GM21360 (cell line): Measurements from ENCODE around the gene FOXL2.

Source experiments
- ATAC-seq: cut with Tn5 transposase; IDR thresholded peaks from one replicate; pipeline ENCODE4 v1.9.1; 2021; ENCODE audit warnings: mild to moderate bottlenecking, moderate library complexity; ENCODE audit not compliant: unreplicated experiment

Gene FOXL2

DNA sequence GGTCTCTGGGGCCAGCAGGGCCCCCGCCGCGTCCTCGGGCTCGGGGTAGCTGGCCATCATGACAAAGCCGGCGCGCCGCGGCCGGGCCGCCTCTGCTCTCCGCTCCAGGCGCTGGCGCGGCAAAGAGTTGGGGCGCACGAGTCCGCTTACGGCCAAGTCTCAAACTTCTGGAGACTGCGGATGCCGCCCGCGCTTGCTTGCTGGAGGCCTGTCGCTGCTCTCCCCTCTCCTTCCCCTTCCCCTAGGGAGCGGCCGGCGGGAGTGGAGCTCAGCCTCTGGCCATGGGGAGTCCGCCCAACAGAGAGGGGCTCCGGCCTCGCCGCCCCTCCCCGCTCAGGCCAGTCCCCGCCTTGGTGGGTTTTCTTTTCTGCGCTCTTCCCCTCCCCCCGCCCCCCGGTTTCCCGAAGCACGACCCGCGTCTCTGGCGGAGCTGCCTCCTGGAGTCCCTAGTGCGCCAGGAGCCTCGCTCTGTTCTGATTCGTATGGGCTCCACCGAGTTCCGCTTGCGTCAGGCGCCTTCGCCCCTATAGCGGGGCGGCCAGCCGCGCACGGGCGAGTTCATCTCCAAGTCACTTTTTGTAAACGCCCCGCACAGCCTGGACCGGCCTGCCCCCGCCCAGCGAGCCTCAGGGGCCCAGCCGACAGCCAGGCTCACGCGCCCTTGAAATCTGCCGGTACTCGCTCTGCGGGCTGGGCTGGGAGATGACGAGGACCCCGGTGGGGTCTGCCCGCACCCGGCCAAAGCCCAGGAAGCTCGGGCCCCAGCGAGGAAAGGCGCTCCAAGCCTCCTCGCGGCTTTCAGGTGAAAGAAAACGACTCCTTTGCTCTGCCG is at the start of gene FOXL2, which contains the start of gene FOXL2NB:
TSS of gene FOXL2 (minus strand) at position 475 of the 832 bp plus-strand sequence. CDS start at position 60, 415 bp downstream.
TSS of gene FOXL2NB (plus strand) at position 555 of the 832 bp plus-strand sequence. CDS start at position 703, 148 bp downstream.
- no peak for ATAC-seq

DNA sequence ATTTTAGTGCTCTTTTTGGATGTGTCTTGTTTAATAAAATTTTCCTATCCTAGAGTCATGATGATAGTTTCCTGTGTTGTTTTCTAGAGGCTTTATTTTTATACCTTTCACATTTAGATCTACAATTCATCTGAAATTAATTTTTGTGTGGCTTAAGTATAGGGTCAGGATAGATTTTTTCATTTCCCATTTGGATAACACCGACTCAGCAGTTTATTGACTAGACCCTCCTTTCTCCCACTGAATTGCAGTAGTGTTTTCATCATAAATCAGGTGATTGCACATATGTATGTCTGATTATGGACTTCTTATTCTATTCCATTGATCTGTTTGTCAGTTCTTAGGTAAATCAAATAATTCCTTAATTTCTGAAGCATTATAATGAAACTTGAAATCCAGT is 48.8 kb upstream of the FOXL2 start:
- ATAC-seq, result no peak

DNA sequence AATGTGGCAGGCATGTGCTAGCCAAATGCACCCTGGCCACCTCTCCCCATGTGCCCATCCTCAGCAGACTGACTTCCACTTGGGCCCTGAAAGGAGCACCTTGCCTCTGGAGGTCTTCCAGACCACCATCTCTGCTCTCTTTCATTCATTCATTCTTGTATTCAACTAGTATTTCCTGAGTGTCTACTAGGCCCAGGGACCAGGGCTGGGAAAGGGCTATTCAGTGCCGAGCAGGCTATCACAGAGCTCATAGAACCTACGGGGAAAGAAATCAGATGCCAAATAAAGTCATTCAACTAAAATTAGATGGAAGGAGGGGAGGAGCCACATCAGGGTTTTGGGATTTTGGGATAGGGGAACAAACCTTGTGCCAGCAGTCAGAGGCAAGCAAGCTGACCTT is 40.2 kb upstream of the FOXL2 start:
- ATAC-seq, result no peak

GRCh38 chr3:138985932-138986331 is 39.0 kb upstream of the FOXL2 start:
- ATAC-seq, result no peak

- no peak for ATAC-seq
Observed at GRCh38 chr3:138984816-138985215, 37.9 kb upstream of the FOXL2 start.

DNA sequence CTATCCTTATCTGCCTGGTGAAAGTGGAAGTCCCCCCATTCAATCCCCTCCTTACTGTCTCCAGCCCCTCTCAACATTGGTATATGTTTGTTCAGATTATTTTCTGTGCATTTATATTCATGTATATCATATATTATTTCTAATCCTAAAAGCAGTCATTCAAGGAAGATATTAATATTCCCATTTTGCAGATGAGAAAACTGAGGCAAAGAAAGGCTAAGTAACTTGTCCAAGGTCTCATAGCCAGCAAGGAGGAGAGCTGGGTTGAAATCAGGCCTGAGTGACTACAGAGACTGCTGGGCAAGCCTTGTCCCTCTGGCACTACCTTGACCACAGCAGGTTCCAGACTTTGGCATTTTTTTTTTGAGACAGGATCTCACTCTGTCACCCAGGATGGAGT is 29.1 kb upstream of the FOXL2 start:
- no peak for ATAC-seq

DNA sequence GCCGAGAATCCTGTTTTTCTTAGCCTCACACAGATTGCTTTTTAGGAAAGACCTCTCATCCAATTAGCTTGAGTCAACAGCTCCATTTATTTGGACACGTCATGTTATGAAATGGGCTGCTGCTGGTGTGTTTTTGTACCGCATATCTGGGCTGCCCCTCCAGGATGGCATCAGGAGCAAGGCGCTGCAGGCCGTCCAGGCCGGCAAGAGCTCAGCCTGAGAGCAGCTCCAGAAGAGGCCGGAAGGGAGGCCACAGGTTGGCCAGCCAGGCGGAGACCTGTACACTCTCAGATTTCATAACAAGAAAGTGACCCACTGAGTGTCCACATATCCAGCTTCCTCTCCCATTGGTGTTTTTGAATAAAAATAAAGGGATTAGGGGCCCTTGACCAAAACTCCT is 28.4 kb upstream of the FOXL2 start:
- no peak for ATAC-seq

DNA sequence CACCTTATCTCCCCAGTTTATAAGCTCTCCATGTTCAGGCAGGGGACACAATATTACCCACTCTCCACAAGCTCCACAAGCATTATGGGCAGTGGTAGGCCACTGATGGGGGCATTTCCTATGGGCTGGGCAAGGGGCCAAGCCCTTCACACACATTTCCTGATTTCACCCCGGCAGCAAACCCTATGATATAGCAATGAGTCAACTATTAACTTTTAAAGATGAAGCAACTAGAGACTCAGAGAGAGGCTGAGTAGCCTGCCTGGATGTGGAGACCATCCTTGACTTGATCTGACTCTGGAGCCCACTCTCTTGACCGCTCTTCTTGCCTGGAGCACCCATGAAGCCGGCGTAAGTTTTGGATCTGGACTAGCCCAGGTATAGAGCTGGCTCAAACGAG is 27.5 kb upstream of the FOXL2 start:
- no peak for ATAC-seq

- ATAC-seq, result no peak
Observed at GRCh38 chr3:138972941-138973340, 26.0 kb upstream of the FOXL2 start.

DNA sequence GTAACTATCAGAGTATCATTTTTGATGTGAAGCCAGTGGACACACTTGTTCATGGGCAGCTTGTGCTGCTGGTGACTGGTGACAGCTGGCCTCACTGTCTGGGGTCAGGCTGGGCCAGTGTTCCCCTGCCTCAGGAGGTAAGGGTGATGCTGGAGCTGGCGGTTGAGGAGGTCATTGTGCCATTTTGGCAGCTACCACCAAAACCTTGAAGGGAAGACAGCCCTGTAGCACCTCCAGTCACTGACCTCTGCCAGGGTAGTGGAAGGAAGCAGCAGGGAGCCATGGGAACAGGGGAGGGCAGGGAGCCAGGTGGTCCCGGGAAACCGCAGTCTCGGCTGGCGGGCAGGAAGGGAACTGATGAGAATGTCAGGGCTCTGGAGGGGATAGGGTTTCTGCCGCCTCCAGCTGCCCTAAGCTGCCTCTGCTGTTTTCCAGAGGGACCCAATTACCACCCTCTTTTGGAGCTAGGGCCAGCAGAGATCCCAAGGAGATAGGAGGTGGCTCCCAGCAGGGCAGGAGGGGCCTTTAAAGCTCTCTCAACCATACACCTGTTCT is 24.9 kb upstream of the FOXL2 start:
- no peak for ATAC-seq

DNA sequence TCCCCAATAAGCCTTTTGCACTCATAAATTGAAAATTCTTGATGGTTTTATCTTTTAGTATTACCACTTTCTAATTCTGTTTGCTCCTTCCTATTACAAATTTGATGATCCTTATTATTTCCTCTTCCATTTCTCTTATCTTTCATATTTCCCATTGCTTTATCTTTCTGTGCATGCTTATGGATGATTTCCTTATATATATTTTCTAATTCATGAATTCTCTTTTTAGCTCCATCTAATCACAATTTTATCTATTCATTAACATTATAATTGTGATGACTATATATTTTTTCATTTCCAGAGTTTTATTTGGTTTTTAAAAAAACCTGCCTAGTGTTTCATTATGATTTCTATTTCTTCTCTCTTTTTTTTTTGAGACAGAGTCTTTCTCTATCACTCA is 18.0 kb upstream of the FOXL2 start:
- no peak for ATAC-seq

- no peak for ATAC-seq
Observed at GRCh38 chr3:138964264-138964663, 17.3 kb upstream of the FOXL2 start.

DNA sequence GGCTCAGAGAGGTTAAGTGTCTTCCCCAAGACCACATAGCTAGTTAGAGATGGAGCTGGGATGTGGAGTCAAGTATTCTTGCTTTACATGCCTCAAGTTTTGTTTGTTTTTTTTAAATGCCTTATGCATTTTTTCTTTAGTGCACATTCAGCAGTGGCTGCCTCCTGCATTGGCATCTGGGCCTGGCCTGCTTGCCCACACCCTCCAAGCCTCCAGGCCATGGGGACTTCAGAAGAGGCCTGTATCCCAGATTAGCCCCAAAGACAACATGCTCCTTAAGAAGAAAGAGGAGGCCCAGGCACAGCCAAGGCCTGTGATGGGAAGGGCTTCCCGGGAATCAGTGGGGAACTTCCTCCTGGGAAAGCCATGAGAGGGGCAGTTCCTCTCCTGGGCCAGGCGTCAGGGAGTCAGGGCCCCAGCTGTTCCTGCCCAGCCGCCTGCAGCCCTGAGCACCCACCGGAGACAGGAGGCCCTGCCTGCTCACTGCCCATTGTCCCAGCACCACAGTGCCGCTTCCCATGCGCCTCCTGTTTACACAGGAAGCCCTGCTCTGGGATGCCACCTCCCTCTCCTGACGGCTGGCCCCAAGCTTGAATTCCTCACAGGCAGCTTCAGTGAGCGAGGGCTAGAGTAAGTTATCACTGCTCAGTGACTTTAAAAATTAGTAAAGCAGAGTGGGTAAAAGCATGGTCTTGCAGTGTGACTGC is 16.1 kb upstream of the FOXL2 start:
- ATAC-seq, result no peak

DNA sequence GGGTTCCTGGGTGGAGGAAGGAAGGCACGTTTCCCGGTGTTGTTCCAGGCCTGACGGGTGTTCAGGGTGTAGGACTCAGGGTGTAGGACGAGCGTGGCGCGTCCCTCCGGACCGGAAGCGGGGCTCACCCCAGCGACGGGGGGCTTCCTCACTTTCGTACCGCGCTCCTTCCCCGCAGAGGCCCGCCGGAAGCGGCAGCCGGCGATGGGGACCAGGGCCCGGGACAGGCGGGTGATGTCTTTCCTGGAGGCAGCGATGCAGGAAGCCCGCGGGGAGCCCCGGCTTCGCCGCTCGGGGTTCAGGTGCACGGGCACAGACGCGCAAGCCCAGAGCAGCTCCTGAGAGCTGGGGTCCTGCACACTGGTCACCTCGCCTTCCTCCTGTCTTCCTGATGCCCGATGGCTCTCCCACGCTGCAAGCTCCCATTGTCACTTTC is 13.5 kb upstream of the FOXL2 start:
- ATAC-seq, result no peak

DNA sequence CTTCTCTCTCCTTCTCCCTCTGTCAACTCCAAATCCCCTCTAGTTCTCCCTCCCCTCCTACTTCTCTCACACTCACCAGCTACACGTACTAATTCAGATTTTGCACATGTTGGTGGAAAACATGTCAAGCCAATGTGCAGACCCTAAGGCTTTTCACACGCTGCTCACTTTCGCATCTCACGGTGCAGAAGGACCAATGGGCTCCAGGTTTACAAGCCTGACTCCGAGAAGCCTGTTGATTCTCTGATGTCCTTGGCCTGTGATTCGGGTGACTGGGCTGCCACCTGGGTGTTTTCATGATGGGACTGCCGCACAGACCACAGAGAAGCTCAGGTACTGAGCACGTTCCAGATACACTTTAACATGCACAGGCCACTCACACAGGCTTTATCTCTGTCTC is 3.8 kb upstream of the FOXL2 start:
- ATAC-seq, result no peak

DNA sequence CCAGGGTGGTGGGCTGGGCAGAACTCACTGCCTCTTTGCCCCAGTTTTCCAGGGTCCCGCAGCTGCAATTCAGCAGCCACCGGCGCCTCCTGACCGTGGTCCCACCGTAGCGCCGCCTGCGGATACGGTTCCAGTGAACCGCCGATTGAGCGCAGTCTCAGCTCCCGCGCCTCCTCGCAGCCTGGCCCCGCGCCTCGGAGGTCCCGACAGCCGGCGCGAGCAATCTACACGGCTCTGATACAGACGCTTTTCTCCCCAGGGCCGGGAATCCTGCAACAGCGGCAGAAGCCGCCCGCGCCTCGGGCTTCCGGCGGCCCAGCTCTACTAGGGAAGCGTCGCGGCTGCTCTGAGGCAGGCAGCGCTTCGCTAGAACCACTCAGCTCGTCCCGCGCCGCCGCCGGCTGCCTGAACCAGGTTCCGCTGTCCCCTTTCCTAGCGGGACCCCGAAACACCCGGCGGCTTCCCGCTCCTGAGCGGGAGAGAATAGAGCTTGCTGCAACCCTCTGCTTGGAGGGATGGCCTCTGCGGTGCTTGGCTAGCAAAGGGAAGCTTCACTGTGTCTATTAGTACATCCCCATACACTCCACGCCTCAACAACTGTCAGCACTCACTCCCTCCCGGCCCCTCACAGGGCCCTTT is 3.2 kb upstream of the FOXL2 start:
- no peak for ATAC-seq

DNA sequence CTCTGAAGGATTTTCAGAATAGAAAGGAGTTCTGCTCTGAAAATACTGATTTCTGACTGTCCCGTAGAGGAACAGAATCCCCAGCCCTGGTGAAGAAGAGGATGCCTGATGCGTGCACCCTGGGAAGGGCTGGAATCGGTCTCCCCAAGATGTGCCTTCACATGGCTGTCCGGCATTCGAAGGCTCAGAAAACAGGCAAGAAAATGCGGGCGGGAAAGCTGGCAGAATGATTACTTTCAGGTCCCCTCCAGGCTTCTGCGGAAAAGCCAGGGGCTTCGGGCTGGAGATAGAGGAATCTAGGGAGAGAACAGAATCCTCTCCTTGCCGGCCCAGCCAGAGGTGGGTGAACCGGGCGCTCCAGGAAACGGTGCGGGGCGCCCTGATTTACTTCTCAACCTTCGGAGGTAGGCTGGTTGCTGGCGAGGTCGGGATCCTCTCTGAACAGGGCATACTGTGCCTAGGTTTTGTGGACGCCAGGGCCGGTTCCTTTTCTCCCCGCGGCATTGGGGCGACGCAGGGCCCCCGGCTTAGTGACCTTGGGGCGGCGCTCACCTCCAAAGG is 2.6 kb upstream of the FOXL2 start:
- no peak for ATAC-seq

DNA sequence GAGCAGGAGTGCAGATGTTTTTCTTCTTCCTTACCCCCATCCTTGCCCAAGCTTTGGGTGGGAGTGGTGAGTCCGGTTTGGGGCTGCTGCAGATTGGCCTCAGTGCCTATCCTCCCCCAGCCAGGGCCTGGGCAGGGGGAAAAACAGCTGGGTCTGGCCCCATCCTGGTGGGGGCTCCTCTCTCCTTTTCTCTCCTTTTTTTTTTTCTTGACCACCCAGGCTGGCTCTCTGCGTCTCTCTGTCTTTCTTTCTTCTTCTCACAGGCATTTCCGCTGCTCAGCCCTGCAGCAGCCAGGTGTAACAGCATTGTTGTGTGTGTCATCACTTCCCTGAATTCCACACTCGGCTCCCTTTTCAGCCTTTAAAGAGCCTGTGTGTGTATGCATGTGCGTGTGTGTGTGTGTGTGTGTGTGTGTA is 2.1 kb upstream of the FOXL2 start:
- no peak for ATAC-seq

GRCh38 chr3:138948371-138949001 is 1.5 kb upstream of the FOXL2 start:
- ATAC-seq, result no peak

- ATAC-seq, result no peak
Observed at GRCh38 chr3:138947495-138948121, 671 bp upstream of the FOXL2 start.
